Measurements from ENCODE around the gene NUDT4.

DNA sequence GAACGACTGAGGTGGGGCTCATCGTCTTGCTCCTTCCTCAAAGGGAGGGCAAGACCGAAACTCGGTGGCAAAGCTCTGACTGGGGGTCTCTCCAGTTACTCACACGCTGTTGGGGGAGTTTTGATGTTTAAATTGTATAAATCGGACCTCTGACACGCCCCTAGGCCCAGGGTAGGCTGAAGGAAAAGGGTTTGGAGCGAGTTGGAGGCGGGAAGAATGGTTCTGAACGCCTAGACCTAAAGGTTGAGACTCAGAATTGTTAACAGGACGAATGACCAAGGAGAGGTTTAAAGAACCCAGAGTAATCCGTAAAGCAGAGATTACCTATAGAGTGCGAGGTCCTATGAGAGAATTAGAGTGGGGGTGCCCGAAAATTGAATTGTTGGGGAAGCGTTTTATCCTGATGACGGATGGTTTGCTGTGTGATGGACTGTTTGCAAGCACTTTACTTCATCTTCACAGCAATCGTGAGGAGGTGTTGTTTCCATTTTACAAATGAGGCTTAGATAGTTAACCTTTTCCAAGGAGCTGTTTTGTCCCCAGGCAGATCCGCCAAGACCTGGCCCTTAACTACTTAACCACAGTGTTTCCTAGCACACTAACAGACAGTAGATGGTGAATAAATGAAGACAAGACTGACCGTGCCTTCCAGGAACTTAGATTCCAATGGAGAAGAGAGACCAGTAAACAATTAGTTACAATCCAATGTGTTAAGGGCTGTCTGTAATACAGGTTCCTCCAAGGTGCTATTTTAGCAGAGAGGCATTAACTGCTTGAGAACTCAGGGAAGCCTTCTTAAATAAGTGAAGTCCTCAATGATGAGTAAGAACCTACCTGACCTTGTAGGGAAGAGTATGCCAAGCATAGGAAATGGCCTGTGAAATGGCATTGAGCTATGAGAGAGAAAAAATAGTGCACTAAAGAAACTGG lies 65.0 kb downstream of the NUDT4 start:
- TF ChIP-seq, protein P1, sequence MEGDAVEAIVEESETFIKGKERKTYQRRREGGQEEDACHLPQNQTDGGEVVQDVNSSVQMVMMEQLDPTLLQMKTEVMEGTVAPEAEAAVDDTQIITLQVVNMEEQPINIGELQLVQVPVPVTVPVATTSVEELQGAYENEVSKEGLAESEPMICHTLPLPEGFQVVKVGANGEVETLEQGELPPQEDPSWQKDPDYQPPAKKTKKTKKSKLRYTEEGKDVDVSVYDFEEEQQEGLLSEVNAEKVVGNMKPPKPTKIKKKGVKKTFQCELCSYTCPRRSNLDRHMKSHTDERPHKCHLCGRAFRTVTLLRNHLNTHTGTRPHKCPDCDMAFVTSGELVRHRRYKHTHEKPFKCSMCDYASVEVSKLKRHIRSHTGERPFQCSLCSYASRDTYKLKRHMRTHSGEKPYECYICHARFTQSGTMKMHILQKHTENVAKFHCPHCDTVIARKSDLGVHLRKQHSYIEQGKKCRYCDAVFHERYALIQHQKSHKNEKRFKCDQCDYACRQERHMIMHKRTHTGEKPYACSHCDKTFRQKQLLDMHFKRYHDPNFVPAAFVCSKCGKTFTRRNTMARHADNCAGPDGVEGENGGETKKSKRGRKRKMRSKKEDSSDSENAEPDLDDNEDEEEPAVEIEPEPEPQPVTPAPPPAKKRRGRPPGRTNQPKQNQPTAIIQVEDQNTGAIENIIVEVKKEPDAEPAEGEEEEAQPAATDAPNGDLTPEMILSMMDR (IDR thresholded peaks at IDR 0.05): no peak
- no peak for TF ChIP-seq POLR2AphosphoS5 (IDR thresholded peaks at IDR 0.05)

All from upper lobe of left lung (tissue), 4 donors.